ENCODE results near the gene WNT9B. TPM values are rescaled to one million over a fixed set of nuclear protein-coding genes. Genes with fewer than 3 reads are reported as not detected.

WNT9B gene
- total RNA-seq, 2 experiments from 2014 or later = not detected

GRCh38 chr17:46868689-46869187 lies 17.4 kb downstream of the WNT9B start:
- peaks cover 5% of the 10 kb centered on the region for H3K4me1 Mint-ChIP-seq
- POLR2A ChIA-PET = no interaction called here
- H3K9me3 Mint-ChIP-seq = no peaks in the 10 kb centered on the region
- H3K4me3 Mint-ChIP-seq = no peak overlapping the region
- H3K36me3 Mint-ChIP-seq (ENCODE audit: low read depth) = no peaks in the 10 kb centered on the region
- no peak for DNase-seq
- peaks cover 9% of the 10 kb centered on the region for H3K27me3 Mint-ChIP-seq
- no peak overlapping the region for H3K27ac Mint-ChIP-seq
- CTCF ChIA-PET = no interaction called here

- H3K27ac Mint-ChIP-seq = no peak overlapping the region
- POLR2A ChIA-PET = no interaction called here
Observed at GRCh38 chr17:46869296-46869695, 17.9 kb downstream of the WNT9B start.

GRCh38 chr17:46869975-46870803 lies 18.8 kb downstream of the WNT9B start:
- Mint-ChIP-seq H3K4me1 (peaks cover 2% of the 10 kb centered on the region), H3K9me3 (no peaks in the 10 kb centered on the region), H3K4me3 (no peak overlapping the region), H3K27ac (no peak overlapping the region), H3K27me3 (peaks cover 4% of the 10 kb centered on the region), H3K36me3 (ENCODE audit: low read depth) (no peaks in the 10 kb centered on the region)
- DNase-seq = no peak
- POLR2A ChIA-PET = no interaction called here
- CTCF ChIA-PET = no interaction called here

More at GRCh38 chr17:46869296-46869695, 17.9 kb downstream of the WNT9B start:
- CTCF ChIA-PET = no interaction called here
- Mint-ChIP-seq H3K4me3 (no peak overlapping the region), H3K27me3 (peaks cover 9% of the 10 kb centered on the region), H3K36me3 (ENCODE audit: low read depth) (no peaks in the 10 kb centered on the region), H3K9me3 (no peaks in the 10 kb centered on the region), H3K4me1 (peaks cover 5% of the 10 kb centered on the region)
- no peak for DNase-seq

GRCh38 chr17:46872421-46872820 lies 21.0 kb downstream of the WNT9B start:
- no peaks in the 10 kb centered on the region for H3K36me3 Mint-ChIP-seq (ENCODE audit: low read depth)
- no peaks in the 10 kb centered on the region for H3K27me3 Mint-ChIP-seq
- no peak overlapping the region for H3K4me3 Mint-ChIP-seq
- no peak overlapping the region for H3K27ac Mint-ChIP-seq
- POLR2A ChIA-PET = no interaction called here
- DNase-seq = no peak
- CTCF ChIA-PET = no interaction called here
- no peaks in the 10 kb centered on the region for H3K9me3 Mint-ChIP-seq
- no peaks in the 10 kb centered on the region for H3K4me1 Mint-ChIP-seq

- H3K27ac Mint-ChIP-seq = no peak overlapping the region
- no peaks in the 10 kb centered on the region for H3K36me3 Mint-ChIP-seq (ENCODE audit: low read depth)
- no peaks in the 10 kb centered on the region for H3K9me3 Mint-ChIP-seq
- no peak for DNase-seq
- CTCF ChIA-PET = no interaction called here
- no peak overlapping the region for H3K4me3 Mint-ChIP-seq
- H3K4me1 Mint-ChIP-seq = no peaks in the 10 kb centered on the region
- no peaks in the 10 kb centered on the region for H3K27me3 Mint-ChIP-seq
- POLR2A ChIA-PET = interaction anchor here (0.6 kb wide), 2 partner anchors 15 to 51 kb away, joined by 3 to 4 read pairs; no protein-coding TSS in a partner anchor
Observed at GRCh38 chr17:46873941-46874645, 22.7 kb downstream of the WNT9B start.

GRCh38 chr17:46874906-46875305 lies 23.5 kb downstream of the WNT9B start:
- Mint-ChIP-seq H3K4me3 (no peak overlapping the region), H3K4me1 (no peaks in the 10 kb centered on the region), H3K9me3 (no peaks in the 10 kb centered on the region), H3K36me3 (ENCODE audit: low read depth) (no peaks in the 10 kb centered on the region), H3K27me3 (no peaks in the 10 kb centered on the region), H3K27ac (no peak overlapping the region)
- ChIA-PET POLR2A (no interaction called here), CTCF (no interaction called here)
- no peak for DNase-seq

- no peak overlapping the region for H3K4me3 Mint-ChIP-seq
- CTCF ChIA-PET = no interaction called here
- POLR2A ChIA-PET = no interaction called here
- H3K27me3 Mint-ChIP-seq = no peaks in the 10 kb centered on the region
- H3K9me3 Mint-ChIP-seq = no peaks in the 10 kb centered on the region
- no peaks in the 10 kb centered on the region for H3K4me1 Mint-ChIP-seq
- no peak for DNase-seq
- H3K36me3 Mint-ChIP-seq (ENCODE audit: low read depth) = no peaks in the 10 kb centered on the region
- no peak overlapping the region for H3K27ac Mint-ChIP-seq
Observed at GRCh38 chr17:46875849-46876352, 24.5 kb downstream of the WNT9B start.

- H3K27ac Mint-ChIP-seq = no peak overlapping the region
- H3K4me1 Mint-ChIP-seq = no peaks in the 10 kb centered on the region
- no peak overlapping the region for H3K4me3 Mint-ChIP-seq
- no peaks in the 10 kb centered on the region for H3K9me3 Mint-ChIP-seq
- CTCF ChIA-PET = no interaction called here
- no peaks in the 10 kb centered on the region for H3K36me3 Mint-ChIP-seq (ENCODE audit: low read depth)
- DNase-seq = no peak
- no peaks in the 10 kb centered on the region for H3K27me3 Mint-ChIP-seq
- POLR2A ChIA-PET = no interaction called here
Observed at GRCh38 chr17:46876353-46876887, 25.0 kb downstream of the WNT9B start.

- DNase-seq = no peak
- no peaks in the 10 kb centered on the region for H3K27me3 Mint-ChIP-seq
- ChIA-PET POLR2A (no interaction called here), CTCF (interaction anchor here (0.6 to 0.8 kb wide), 2 partner anchors 83 to 315 kb away, joined by 3 read pairs; no protein-coding TSS in a partner anchor)
- no peaks in the 10 kb centered on the region for H3K4me1 Mint-ChIP-seq
- H3K27ac Mint-ChIP-seq = no peak overlapping the region
- H3K36me3 Mint-ChIP-seq (ENCODE audit: low read depth) = no peaks in the 10 kb centered on the region
- H3K4me3 Mint-ChIP-seq = no peak overlapping the region
- H3K9me3 Mint-ChIP-seq = no peaks in the 10 kb centered on the region
Observed at GRCh38 chr17:46876926-46877325, 25.5 kb downstream of the WNT9B start.

GRCh38 chr17:46877466-46877865 lies 26.1 kb downstream of the WNT9B start:
- ChIA-PET CTCF (interaction anchor here (0.6 to 0.8 kb wide), 2 partner anchors 82 to 315 kb away, joined by 3 read pairs; no protein-coding TSS in a partner anchor), POLR2A (no interaction called here)
- no peaks in the 10 kb centered on the region for H3K4me1 Mint-ChIP-seq
- H3K9me3 Mint-ChIP-seq = no peaks in the 10 kb centered on the region
- H3K27ac Mint-ChIP-seq = no peak overlapping the region
- no peak for DNase-seq
- H3K4me3 Mint-ChIP-seq = no peak overlapping the region
- H3K27me3 Mint-ChIP-seq = no peaks in the 10 kb centered on the region
- no peaks in the 10 kb centered on the region for H3K36me3 Mint-ChIP-seq (ENCODE audit: low read depth)

GRCh38 chr17:46878055-46878454 lies 26.7 kb downstream of the WNT9B start:
- H3K4me1 Mint-ChIP-seq = no peaks in the 10 kb centered on the region
- POLR2A ChIA-PET = no interaction called here
- no peak for DNase-seq
- H3K36me3 Mint-ChIP-seq (ENCODE audit: low read depth) = no peaks in the 10 kb centered on the region
- H3K9me3 Mint-ChIP-seq = no peaks in the 10 kb centered on the region
- H3K4me3 Mint-ChIP-seq = no peak overlapping the region
- CTCF ChIA-PET = no interaction called here
- H3K27ac Mint-ChIP-seq = no peak overlapping the region
- H3K27me3 Mint-ChIP-seq = no peaks in the 10 kb centered on the region

- CTCF ChIA-PET = no interaction called here
- no peak for DNase-seq
- no peak overlapping the region for H3K27ac Mint-ChIP-seq
- POLR2A ChIA-PET = no interaction called here
- H3K4me3 Mint-ChIP-seq = no peak overlapping the region
- H3K27me3 Mint-ChIP-seq = no peaks in the 10 kb centered on the region
- no peaks in the 10 kb centered on the region for H3K9me3 Mint-ChIP-seq
- H3K4me1 Mint-ChIP-seq = no peaks in the 10 kb centered on the region
- H3K36me3 Mint-ChIP-seq (ENCODE audit: low read depth) = no peaks in the 10 kb centered on the region
Observed at GRCh38 chr17:46879101-46879500, 27.7 kb downstream of the WNT9B start.

- ChIA-PET POLR2A (no interaction called here), CTCF (no interaction called here)
- no peaks in the 10 kb centered on the region for H3K4me1 Mint-ChIP-seq
- H3K36me3 Mint-ChIP-seq (ENCODE audit: low read depth) = no peaks in the 10 kb centered on the region
- H3K27me3 Mint-ChIP-seq = no peaks in the 10 kb centered on the region
- no peaks in the 10 kb centered on the region for H3K9me3 Mint-ChIP-seq
- no peak overlapping the region for H3K4me3 Mint-ChIP-seq
- no peak for DNase-seq
- H3K27ac Mint-ChIP-seq = no peak overlapping the region
Observed at GRCh38 chr17:46881015-46881414, 29.6 kb downstream of the WNT9B start.
